GM12891 (cell line): ENCODE data around the gene IGF2R.

Experiments
- POLR2AphosphoS5 ChIP-seq: IDR thresholded peaks from 2 replicates; pipeline ENCODE4 v1.6.1; 2011; ENCODE audit warnings: low read depth, low read length, control low read depth
- TAF1 ChIP-seq: IDR thresholded peaks from 2 replicates; pipeline ENCODE4 v1.6.1; 2011; ENCODE audit warnings: low read depth, low read length, control low read depth

DNA sequence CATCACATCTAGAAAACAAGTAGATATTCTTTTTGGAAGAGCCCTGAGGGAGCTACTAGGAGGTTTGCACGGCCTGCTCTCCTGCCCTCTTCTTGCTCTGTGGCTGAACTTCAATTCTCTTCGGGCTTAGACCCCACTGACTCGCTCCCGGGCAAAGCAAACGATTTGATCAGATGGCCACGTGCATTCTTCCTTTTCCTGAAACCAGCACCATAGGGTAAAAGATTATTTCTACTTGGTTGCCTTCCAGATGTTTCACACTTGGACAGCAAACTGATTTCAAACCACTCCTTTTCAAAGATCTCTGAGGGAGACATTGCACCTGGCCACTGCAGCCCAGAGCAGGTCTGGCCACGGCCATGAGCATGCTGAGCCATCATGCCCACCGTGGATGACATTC lies 152.7 kb downstream of the IGF2R start, which contains the start of gene SLC22A1:
- TF ChIP-seq POLR2AphosphoS5 (no peak), TAF1 (no peak)
